K562 (cell line): Measurements from ENCODE around the gene NME7. TPM values are rescaled to one million over a fixed set of nuclear protein-coding genes. Genes with fewer than 3 reads are reported as not detected.

Experiments
- ATAC-seq: fragments of 200-7000 bp; cut with Tn5 transposase; 3 replicates; pipeline ENCODE4 v1.9.1; 2020; ENCODE audit warnings: moderate library complexity
- BruUV-seq: library from RNA; stranded (reverse); fragments of 400-500 nt; replicated peaks from 2 replicates; lab custom pipeline; 2021; lab: Mats Ljungman, UMichigan
- CTCF ChIA-PET: fragments of 300-600 bp; formaldehyde crosslinking; extraction: SDS; loops from one replicate; lab custom pipeline; 2021; ENCODE audit warnings: low intra/inter-chr PET ratio; lab: Yijun Ruan, JAX
- POLR2A ChIA-PET: fragments of 300-600, 350-650 bp; sonication (Branson Sonifier 250); formaldehyde crosslinking; extraction: SDS; loops from one replicate; lab custom pipeline; 2021; ENCODE audit warnings: antibody characterized with exemption, inconsistent platforms; lab: Yijun Ruan, JAX
- DNase-seq, 4 experiments: peaks; one replicate each; pipeline versions ENCODE4 v3.0.0 to v3.0.0-alpha.2; 2011 to 2018; ENCODE audit warnings: low spot score in 3 of 4, mixed read lengths in 3 of 4; ENCODE audit errors: extremely low read depth in 1 of 4
- FAIRE-seq: peaks from 2 replicates; lab custom pipeline; 2011; peaks lifted over from hg19 to GRCh38; lab: Jason Lieb, UNC
- H2AFZ ChIP-seq: 2 replicates; pipeline ENCODE4 v1.6.0; 2011; ENCODE audit warnings: low read depth, low read length, control low read depth, inconsistent platforms
- H3K27ac ChIP-seq: fragments of 200-600 bp; 3 replicates; pipeline ENCODE4 v1.8.0; 2011; ENCODE audit warnings: low read depth, mild to moderate bottlenecking, control low read depth, inconsistent platforms, low read length, moderate library complexity, mixed read lengths; ENCODE audit errors: extremely low read depth
- H3K27me3 ChIP-seq, 2 experiments: fragments of 300-600 bp in 1 of 2; 2 replicates in 1 of 2; 3 replicates in 1 of 2; pipeline versions ENCODE4 v1.6.0 to v1.8.0; 2011; ENCODE audit warnings: inconsistent platforms in 2 of 2, low read length in 2 of 2, mild to moderate bottlenecking in 1 of 2, mixed read lengths in 1 of 2, moderate library complexity in 1 of 2; ENCODE audit not compliant: control insufficient read depth in 2 of 2, insufficient read depth in 2 of 2
- H3K36me3 ChIP-seq: fragments of 300-600 bp; 3 replicates; pipeline ENCODE4 v1.8.0; 2011; ENCODE audit warnings: mild to moderate bottlenecking, low read length, inconsistent platforms; ENCODE audit not compliant: control insufficient read depth, insufficient read depth
- H3K4me1 ChIP-seq, 2 experiments: fragments of 200-600 bp in 1 of 2; replicated peaks in 1 of 2; 2 replicates in 1 of 2; 3 replicates in 1 of 2; pipeline versions ENCODE4 v1.5.1 to v1.8.0; 2011; ENCODE audit warnings: inconsistent platforms in 2 of 2, low read length in 2 of 2, mild to moderate bottlenecking in 1 of 2, mixed read lengths in 1 of 2, moderate library complexity in 1 of 2; ENCODE audit not compliant: control insufficient read depth in 2 of 2, insufficient read depth in 2 of 2
- H3K4me2 ChIP-seq: 2 replicates; pipeline ENCODE4 v1.6.1; 2011; ENCODE audit warnings: low read length, control low read depth, inconsistent platforms, mixed read lengths; ENCODE audit not compliant: insufficient read depth
- H3K4me3 ChIP-seq: fragments of 200-600 bp; sonication (generic), shearing (Covaris generic); 2 replicates; pipeline ENCODE4 v1.5.1; 2016; ENCODE audit warnings: control low read depth, inconsistent platforms
- H3K79me2 ChIP-seq: fragments of 200-600 bp; 3 replicates; pipeline ENCODE4 v1.8.0; 2011; ENCODE audit warnings: low read length, inconsistent platforms; ENCODE audit not compliant: control insufficient read depth, insufficient read depth
- H3K9ac ChIP-seq, 2 experiments: 2 replicates each; pipeline versions ENCODE4 v1.6.0 to v1.6.1; 2011; ENCODE audit warnings: low read depth in 2 of 2, low read length in 2 of 2, control low read depth in 1 of 2, inconsistent platforms in 1 of 2, mild to moderate bottlenecking in 1 of 2, mixed read lengths in 1 of 2; ENCODE audit not compliant: insufficient read depth in 1 of 2
- H3K9me1 ChIP-seq: one replicate; pipeline ENCODE4 v1.6.0; 2011; ENCODE audit warnings: inconsistent platforms, mild to moderate bottlenecking, low read length, moderate library complexity; ENCODE audit not compliant: control insufficient read depth, insufficient read depth
- H3K9me3 ChIP-seq: replicated peaks from 2 replicates; pipeline ENCODE4 v1.5.1; 2011; ENCODE audit warnings: low read depth, low read length, inconsistent platforms; ENCODE audit not compliant: control insufficient read depth, insufficient read depth
- H4K20me1 ChIP-seq: replicated peaks from 2 replicates; pipeline ENCODE4 v1.6.1; 2011; ENCODE audit warnings: low read length, inconsistent platforms, mixed read lengths; ENCODE audit not compliant: control insufficient read depth, insufficient read depth
- BRCA1 ChIP-seq, 2 experiments: fragments of 450-650 bp in 1 of 2; sonication (generic) in 1 of 2; formaldehyde crosslinking in 1 of 2; IDR thresholded peaks; 2 replicates each; pipeline versions ENCODE4 v1.5.0 to v1.6.1; 2017 to 2020; ENCODE audit warnings: mild to moderate bottlenecking in 1 of 2, missing genetic modification reagents in 1 of 2
- CEBPG ChIP-seq, 3 experiments: fragments of 200-800 bp in 1 of 3; sonication (Bioruptor generic) in 1 of 3; sonication (generic) in 1 of 3; formaldehyde crosslinking in 1 of 3; IDR thresholded peaks in 2 of 3; conservative IDR thresholded peaks in 1 of 3; 2 replicates each; pipeline versions ENCODE4 v1.6.1 to v1.8.0; 2016 to 2022; ENCODE audit warnings: missing compliant biosample characterization in 2 of 3, missing genetic modification characterization in 2 of 3, mild to moderate bottlenecking in 1 of 3, missing genetic modification reagents in 1 of 3
- CTBP1 ChIP-seq: fragments of 450-650 bp; IDR thresholded peaks from 2 replicates; pipeline ENCODE4 v1.6.1; 2016; ENCODE audit warnings: borderline replicate concordance
- DPF2 ChIP-seq: fragments of 450-650 bp; IDR thresholded peaks from 2 replicates; pipeline ENCODE4 v1.6.1; 2016
- FIP1L1 ChIP-seq: fragments of 200-400 bp; formaldehyde crosslinking; IDR thresholded peaks from 2 replicates; pipeline ENCODE4 v1.6.1; 2018; ENCODE audit warnings: mild to moderate bottlenecking, low read depth, low read length; ENCODE audit not compliant: poor library complexity, severe bottlenecking
- GTF2F1 ChIP-seq: IDR thresholded peaks from 2 replicates; pipeline ENCODE4 v1.6.1; 2011; ENCODE audit warnings: low read depth, low read length, improper control_type of control experiment
- MBD2 ChIP-seq: sonication (generic); IDR thresholded peaks from 2 replicates; pipeline ENCODE4 v1.6.1; 2016; ENCODE audit warnings: low read depth, borderline replicate concordance
- SETDB1 ChIP-seq: IDR thresholded peaks from one replicate; pipeline ENCODE4 v1.6.1; 2012; ENCODE audit warnings: low read length, control low read depth, inconsistent platforms
- SMARCC2 ChIP-seq: fragments of 450-650 bp; IDR thresholded peaks from 2 replicates; pipeline ENCODE4 v1.6.1; 2017; ENCODE audit warnings: antibody characterized with exemption, moderate library complexity, mild to moderate bottlenecking, low read depth
- SP1 ChIP-seq: sonication (generic); formaldehyde crosslinking; IDR thresholded peaks from 2 replicates; pipeline ENCODE4 v1.8.1; 2022; ENCODE audit warnings: mild to moderate bottlenecking, missing genetic modification reagents
- ZBED1 ChIP-seq: IDR thresholded peaks from 2 replicates; pipeline ENCODE4 v1.6.1; 2014
- ZBTB8A ChIP-seq: fragments of 450-650 bp; IDR thresholded peaks from 2 replicates; pipeline ENCODE4 v1.6.1; 2018; ENCODE audit warnings: mild to moderate bottlenecking, moderate library complexity; ENCODE audit not compliant: partially characterized antibody
- ZNF134 ChIP-seq: fragments of 250-450 bp; sonication (Bioruptor Pico); conservative IDR thresholded peaks from 2 replicates; pipeline ENCODE4 v1.4.0; 2020
- ZNF3 ChIP-seq: fragments of 250-450 bp; sonication (Bioruptor Pico); IDR thresholded peaks from 2 replicates; pipeline ENCODE4 v1.5.0; 2021; ENCODE audit warnings: mild to moderate bottlenecking, moderate library complexity
- ZNF589 ChIP-seq: fragments of 200-800 bp; sonication (Bioruptor generic); IDR thresholded peaks from 2 replicates; pipeline ENCODE4 v1.6.1; 2016; ENCODE audit warnings: low read depth, missing genetic modification characterization, missing compliant biosample characterization
- WGBS: fragments of 100-300 bp; shearing (Covaris generic); methylation state at CpG from one replicate; pipeline ENCODE4 v1.1.6; 2016; ENCODE audit warnings: low coverage, mixed read lengths; ENCODE audit not compliant: insufficient coverage; ENCODE audit errors: missing lambda C conversion rate; 5-methylcytosine and 5-hydroxymethylcytosine counted together
- in situ Hi-C: fragments of 300-500 bp; cut with MboI; formaldehyde crosslinking; loops from 4 replicates; pipeline ENCODE4 v1.15.0; 2018; ENCODE audit warnings: inconsistent platforms, mixed read lengths
- intact Hi-C: fragments of 100-400 bp; cut with micrococcal nuclease; formaldehyde crosslinking; loops from 2 replicates; pipeline ENCODE4 v1.14.2; 2022
- polyA plus RNA-seq, 8 experiments: library from polyadenylated mRNA; depleted of rRNA in 4 of 8; stranded (reverse) in 5 of 8; unstranded in 3 of 8; fragments of >200 nt; fragmentation: Nextera tagmentation in 2 of 8; fragmentation: Illumina TruSeq in 1 of 8; extraction: Ambion mirVana in 2 of 8; extraction: Trizol in 1 of 8; gene quantifications; 2 replicates each; pipeline versions ENCODE4 v1.2.1 to v1.2.3, GENCODE V29; 2011 to 2014; ENCODE audit warnings: inconsistent platforms in 1 of 8, missing spikeins in 1 of 8
- total RNA-seq, 7 experiments: library from RNA; depleted of rRNA in 6 of 7; stranded (reverse); fragments of >200 nt in 6 of 7; fragmentation: Illumina TruSeq in 2 of 7; extraction: Trizol in 2 of 7; gene quantifications; 2 replicates each; pipeline versions ENCODE4 v1.2.1 to v1.2.3, GENCODE V29; 2011 to 2021; ENCODE audit warnings: low replicate concordance in 1 of 7
- TF ChIP-seq, protein P1 (sequence below): fragments of 450-650 bp; formaldehyde crosslinking; IDR thresholded peaks from 2 replicates; pipeline ENCODE4 v1.4.0; 2020; ENCODE audit warnings: mild to moderate bottlenecking, moderate library complexity
- TF ChIP-seq, protein P2 (sequence below), 2 experiments: IDR thresholded peaks; 2 replicates each; pipeline ENCODE4 v1.6.1; 2012; ENCODE audit warnings: improper control_type of control experiment in 2 of 2, low read depth in 2 of 2, low read length in 2 of 2, borderline replicate concordance in 1 of 2
- TF ChIP-seq, protein P3 (sequence below): fragments of 450-650 bp; IDR thresholded peaks from 2 replicates; pipeline ENCODE4 v1.6.1; 2016; ENCODE audit warnings: mild to moderate bottlenecking

NME7 gene
- total and polyA plus RNA-seq, 9 of the 15 experiments (the other 6 are each of a cell fraction or from before 2014, with no cell fraction given): 7.9 to 43.2 (median 23.9) TPM

DNA sequence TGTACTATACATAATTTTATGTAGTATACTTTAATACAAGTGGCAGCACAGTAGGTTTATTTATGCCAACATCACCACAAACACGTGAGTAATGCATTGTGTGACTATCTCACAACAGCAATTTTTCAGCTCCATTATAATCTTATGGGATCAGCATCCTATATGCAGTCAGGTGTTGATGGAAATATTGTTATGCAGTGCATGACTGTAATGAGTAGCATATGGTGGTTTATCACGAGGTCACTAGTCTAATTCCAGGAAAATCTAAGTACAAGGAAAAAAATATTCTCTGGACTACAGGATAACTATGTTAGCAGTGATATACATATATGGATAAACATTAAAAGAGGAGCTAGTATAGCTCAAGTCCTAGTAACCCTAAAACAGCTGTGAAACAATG is 192.1 kb downstream of the NME7 start:
- Histone ChIP-seq H3K4me1 (no peaks in the 10 kb centered on the region), H2AFZ (no peak overlapping the region), H3K27ac (no peak overlapping the region), H3K79me2 (no peaks in the 10 kb centered on the region), H3K9ac (no peak overlapping the region), H3K4me2 (no peak overlapping the region), H3K4me3 (no peak overlapping the region), H3K27me3 (no peaks in the 10 kb centered on the region), H3K9me3 (no peaks in the 10 kb centered on the region), H4K20me1 (no peaks in the 10 kb centered on the region)
- in situ Hi-C loops: no loop called here
- CTCF ChIA-PET: no interaction called here
- no TSS peak for BruUV-seq
- no peak for ATAC-seq
- WGBS: 3% methylated on average over 2 of the region's 2 CpGs
- POLR2A ChIA-PET: interaction anchor here (1.0 kb wide), 1 partner anchor 10 kb away, joined by 3 read pairs; no protein-coding TSS in a partner anchor
- DNase-seq: no peak
- no peak for TF ChIP-seq SP1
- no peak for TF ChIP-seq ZNF3 (CRISPR knock-in tag)
- TF ChIP-seq BRCA1 (IDR thresholded peaks at IDR 0.05): no peak
- no peak for TF ChIP-seq BRCA1 (CRISPR knock-in tag; IDR thresholded peaks at IDR 0.05)
- TF ChIP-seq DPF2: no peak
- TF ChIP-seq GTF2F1: no peak
- TF ChIP-seq, protein P1, sequence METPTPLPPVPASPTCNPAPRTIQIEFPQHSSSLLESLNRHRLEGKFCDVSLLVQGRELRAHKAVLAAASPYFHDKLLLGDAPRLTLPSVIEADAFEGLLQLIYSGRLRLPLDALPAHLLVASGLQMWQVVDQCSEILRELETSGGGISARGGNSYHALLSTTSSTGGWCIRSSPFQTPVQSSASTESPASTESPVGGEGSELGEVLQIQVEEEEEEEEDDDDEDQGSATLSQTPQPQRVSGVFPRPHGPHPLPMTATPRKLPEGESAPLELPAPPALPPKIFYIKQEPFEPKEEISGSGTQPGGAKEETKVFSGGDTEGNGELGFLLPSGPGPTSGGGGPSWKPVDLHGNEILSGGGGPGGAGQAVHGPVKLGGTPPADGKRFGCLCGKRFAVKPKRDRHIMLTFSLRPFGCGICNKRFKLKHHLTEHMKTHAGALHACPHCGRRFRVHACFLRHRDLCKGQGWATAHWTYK (CRISPR knock-in tag): no peak
- TF ChIP-seq, protein P2, sequence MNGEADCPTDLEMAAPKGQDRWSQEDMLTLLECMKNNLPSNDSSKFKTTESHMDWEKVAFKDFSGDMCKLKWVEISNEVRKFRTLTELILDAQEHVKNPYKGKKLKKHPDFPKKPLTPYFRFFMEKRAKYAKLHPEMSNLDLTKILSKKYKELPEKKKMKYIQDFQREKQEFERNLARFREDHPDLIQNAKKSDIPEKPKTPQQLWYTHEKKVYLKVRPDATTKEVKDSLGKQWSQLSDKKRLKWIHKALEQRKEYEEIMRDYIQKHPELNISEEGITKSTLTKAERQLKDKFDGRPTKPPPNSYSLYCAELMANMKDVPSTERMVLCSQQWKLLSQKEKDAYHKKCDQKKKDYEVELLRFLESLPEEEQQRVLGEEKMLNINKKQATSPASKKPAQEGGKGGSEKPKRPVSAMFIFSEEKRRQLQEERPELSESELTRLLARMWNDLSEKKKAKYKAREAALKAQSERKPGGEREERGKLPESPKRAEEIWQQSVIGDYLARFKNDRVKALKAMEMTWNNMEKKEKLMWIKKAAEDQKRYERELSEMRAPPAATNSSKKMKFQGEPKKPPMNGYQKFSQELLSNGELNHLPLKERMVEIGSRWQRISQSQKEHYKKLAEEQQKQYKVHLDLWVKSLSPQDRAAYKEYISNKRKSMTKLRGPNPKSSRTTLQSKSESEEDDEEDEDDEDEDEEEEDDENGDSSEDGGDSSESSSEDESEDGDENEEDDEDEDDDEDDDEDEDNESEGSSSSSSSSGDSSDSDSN (IDR thresholded peaks at IDR 0.05; ENCODE audit: borderline replicate concordance in 1 of 2, low read depth in 2 of 2, low read length in 2 of 2): no peak
- no peak for TF ChIP-seq ZBED1
- TF ChIP-seq CEBPG (CRISPR knock-in tag; IDR thresholded peaks at IDR 0.05): no peak
- no peak for TF ChIP-seq CEBPG (tag; conservative IDR thresholded peaks at IDR 0.05 in 1 of 2, IDR thresholded peaks at IDR 0.05 in 1 of 2)
- TF ChIP-seq, protein P3, sequence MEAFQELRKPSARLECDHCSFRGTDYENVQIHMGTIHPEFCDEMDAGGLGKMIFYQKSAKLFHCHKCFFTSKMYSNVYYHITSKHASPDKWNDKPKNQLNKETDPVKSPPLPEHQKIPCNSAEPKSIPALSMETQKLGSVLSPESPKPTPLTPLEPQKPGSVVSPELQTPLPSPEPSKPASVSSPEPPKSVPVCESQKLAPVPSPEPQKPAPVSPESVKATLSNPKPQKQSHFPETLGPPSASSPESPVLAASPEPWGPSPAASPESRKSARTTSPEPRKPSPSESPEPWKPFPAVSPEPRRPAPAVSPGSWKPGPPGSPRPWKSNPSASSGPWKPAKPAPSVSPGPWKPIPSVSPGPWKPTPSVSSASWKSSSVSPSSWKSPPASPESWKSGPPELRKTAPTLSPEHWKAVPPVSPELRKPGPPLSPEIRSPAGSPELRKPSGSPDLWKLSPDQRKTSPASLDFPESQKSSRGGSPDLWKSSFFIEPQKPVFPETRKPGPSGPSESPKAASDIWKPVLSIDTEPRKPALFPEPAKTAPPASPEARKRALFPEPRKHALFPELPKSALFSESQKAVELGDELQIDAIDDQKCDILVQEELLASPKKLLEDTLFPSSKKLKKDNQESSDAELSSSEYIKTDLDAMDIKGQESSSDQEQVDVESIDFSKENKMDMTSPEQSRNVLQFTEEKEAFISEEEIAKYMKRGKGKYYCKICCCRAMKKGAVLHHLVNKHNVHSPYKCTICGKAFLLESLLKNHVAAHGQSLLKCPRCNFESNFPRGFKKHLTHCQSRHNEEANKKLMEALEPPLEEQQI: no peak
- no peak for TF ChIP-seq ZNF134 (CRISPR knock-in tag)
- no peak for TF ChIP-seq MBD2
- TF ChIP-seq FIP1L1: no peak
- TF ChIP-seq SMARCC2: no peak
- no peak for TF ChIP-seq ZNF589
- no peak for TF ChIP-seq CTBP1
- no peak for TF ChIP-seq ZBTB8A
- TF ChIP-seq SETDB1: no peak
- TF ChIP-seq, all 486 proteins: peak for 0
- no peaks in the 10 kb centered on the region for H3K9me1 ChIP-seq
- H3K36me3 ChIP-seq: no peaks in the 10 kb centered on the region
- FAIRE-seq: no peak
- intact Hi-C loops: no loop called here
